HL-60 (cell line): ENCODE results near the gene KANSL1.

Experiments used
- DNase-seq, 2 experiments: peaks; one replicate each; pipeline ENCODE4 v3.0.0-alpha.2; 2010 to 2020; ENCODE audit warnings: low read depth in 1 of 2, low spot score in 1 of 2
- H3K27ac ChIP-seq: fragments of 250-450 bp; sonication (Bioruptor Pico); replicated peaks from 2 replicates; pipeline ENCODE4 v1.5.1; 2020; ENCODE audit warnings: mild to moderate bottlenecking, moderate library complexity
- H3K27me3 ChIP-seq: fragments of 250-450 bp; sonication (Bioruptor Pico); 2 replicates; pipeline ENCODE4 v1.5.1; 2021; ENCODE audit warnings: mild to moderate bottlenecking, moderate library complexity; ENCODE audit not compliant: insufficient read depth, poor library complexity, severe bottlenecking
- H3K4me3 ChIP-seq: replicated peaks from 2 replicates; pipeline ENCODE4 v1.5.1; 2011; ENCODE audit warnings: mild to moderate bottlenecking, control low read depth, low read length; ENCODE audit not compliant: insufficient read depth
- GABPA ChIP-seq: IDR thresholded peaks from 2 replicates; pipeline ENCODE4 v1.6.1; 2012; ENCODE audit warnings: low read depth
- POLR2AphosphoS5 ChIP-seq: IDR thresholded peaks from 2 replicates; pipeline ENCODE4 v1.6.1; 2012; ENCODE audit warnings: low read depth
- SPI1 ChIP-seq: IDR thresholded peaks from 2 replicates; pipeline ENCODE4 v1.6.1; 2012; ENCODE audit warnings: low read depth, mild to moderate bottlenecking, borderline replicate concordance
- TF ChIP-seq, protein P1 (sequence below): IDR thresholded peaks from one replicate; pipeline ENCODE4 v1.5.1; 2011; ENCODE audit warnings: low read length, control low read depth, inconsistent platforms; ENCODE audit not compliant: insufficient read depth
- TF ChIP-seq, protein P2 (sequence below): IDR thresholded peaks from 2 replicates; pipeline ENCODE4 v1.6.1; 2012; ENCODE audit warnings: low read depth; ENCODE audit not compliant: insufficient replicate concordance

The KANSL1 gene

DNA sequence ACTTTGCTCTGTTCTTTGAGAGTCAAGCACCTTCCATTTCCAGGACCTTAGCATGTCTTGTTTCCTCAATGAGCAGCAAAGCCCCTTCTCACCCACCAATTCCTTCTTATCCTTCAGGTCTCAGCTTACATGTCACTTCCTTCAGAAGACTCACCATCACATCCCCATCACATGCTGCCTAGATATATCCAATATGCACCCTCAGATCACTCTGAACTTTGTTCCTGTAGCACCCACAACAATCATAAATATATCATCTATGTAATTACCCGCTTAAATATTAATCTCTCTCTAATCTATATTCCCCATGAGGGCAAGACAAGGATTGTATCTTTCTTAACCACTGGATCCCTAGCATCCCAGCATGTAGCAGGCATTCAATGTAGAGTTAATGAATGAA lies 30.4 kb downstream of the KANSL1 start:
- no peak for TF ChIP-seq SPI1

DNA sequence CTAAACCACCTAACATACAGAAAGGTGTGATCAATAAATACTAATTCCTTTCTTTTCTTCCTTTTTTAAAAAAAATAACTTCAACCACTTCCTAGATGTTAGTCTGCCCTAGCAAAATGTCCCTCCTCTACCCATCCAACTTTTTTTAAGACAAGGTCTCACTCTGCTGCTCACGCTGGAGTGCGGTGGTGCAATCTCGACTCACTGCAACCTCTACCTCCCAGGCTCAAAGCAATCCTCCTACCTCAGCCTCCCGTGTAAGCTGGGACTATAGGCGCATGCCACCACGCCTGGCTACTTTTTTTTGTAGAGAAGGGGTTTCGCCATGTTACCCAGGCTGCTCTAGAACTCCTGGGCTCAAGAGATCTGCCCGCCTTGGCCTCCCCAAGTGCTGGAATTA lies 33.1 kb downstream of the KANSL1 start:
- Histone ChIP-seq H3K27me3 (no peaks in the 10 kb centered on the region), H3K4me3 (no peak overlapping the region), H3K27ac (no peak overlapping the region)
- no peak for TF ChIP-seq SPI1
- TF ChIP-seq POLR2AphosphoS5: no peak
- no peak for TF ChIP-seq GABPA
- TF ChIP-seq, protein P1, sequence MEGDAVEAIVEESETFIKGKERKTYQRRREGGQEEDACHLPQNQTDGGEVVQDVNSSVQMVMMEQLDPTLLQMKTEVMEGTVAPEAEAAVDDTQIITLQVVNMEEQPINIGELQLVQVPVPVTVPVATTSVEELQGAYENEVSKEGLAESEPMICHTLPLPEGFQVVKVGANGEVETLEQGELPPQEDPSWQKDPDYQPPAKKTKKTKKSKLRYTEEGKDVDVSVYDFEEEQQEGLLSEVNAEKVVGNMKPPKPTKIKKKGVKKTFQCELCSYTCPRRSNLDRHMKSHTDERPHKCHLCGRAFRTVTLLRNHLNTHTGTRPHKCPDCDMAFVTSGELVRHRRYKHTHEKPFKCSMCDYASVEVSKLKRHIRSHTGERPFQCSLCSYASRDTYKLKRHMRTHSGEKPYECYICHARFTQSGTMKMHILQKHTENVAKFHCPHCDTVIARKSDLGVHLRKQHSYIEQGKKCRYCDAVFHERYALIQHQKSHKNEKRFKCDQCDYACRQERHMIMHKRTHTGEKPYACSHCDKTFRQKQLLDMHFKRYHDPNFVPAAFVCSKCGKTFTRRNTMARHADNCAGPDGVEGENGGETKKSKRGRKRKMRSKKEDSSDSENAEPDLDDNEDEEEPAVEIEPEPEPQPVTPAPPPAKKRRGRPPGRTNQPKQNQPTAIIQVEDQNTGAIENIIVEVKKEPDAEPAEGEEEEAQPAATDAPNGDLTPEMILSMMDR: no peak
- TF ChIP-seq, protein P2, sequence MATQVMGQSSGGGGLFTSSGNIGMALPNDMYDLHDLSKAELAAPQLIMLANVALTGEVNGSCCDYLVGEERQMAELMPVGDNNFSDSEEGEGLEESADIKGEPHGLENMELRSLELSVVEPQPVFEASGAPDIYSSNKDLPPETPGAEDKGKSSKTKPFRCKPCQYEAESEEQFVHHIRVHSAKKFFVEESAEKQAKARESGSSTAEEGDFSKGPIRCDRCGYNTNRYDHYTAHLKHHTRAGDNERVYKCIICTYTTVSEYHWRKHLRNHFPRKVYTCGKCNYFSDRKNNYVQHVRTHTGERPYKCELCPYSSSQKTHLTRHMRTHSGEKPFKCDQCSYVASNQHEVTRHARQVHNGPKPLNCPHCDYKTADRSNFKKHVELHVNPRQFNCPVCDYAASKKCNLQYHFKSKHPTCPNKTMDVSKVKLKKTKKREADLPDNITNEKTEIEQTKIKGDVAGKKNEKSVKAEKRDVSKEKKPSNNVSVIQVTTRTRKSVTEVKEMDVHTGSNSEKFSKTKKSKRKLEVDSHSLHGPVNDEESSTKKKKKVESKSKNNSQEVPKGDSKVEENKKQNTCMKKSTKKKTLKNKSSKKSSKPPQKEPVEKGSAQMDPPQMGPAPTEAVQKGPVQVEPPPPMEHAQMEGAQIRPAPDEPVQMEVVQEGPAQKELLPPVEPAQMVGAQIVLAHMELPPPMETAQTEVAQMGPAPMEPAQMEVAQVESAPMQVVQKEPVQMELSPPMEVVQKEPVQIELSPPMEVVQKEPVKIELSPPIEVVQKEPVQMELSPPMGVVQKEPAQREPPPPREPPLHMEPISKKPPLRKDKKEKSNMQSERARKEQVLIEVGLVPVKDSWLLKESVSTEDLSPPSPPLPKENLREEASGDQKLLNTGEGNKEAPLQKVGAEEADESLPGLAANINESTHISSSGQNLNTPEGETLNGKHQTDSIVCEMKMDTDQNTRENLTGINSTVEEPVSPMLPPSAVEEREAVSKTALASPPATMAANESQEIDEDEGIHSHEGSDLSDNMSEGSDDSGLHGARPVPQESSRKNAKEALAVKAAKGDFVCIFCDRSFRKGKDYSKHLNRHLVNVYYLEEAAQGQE: no peak
- no peak for DNase-seq

More for the DNA sequence above, 30.4 kb downstream of the KANSL1 start:
- no peak for DNase-seq
- Histone ChIP-seq H3K27me3 (no peaks in the 10 kb centered on the region), H3K27ac (no peak overlapping the region), H3K4me3 (no peak overlapping the region)

DNA sequence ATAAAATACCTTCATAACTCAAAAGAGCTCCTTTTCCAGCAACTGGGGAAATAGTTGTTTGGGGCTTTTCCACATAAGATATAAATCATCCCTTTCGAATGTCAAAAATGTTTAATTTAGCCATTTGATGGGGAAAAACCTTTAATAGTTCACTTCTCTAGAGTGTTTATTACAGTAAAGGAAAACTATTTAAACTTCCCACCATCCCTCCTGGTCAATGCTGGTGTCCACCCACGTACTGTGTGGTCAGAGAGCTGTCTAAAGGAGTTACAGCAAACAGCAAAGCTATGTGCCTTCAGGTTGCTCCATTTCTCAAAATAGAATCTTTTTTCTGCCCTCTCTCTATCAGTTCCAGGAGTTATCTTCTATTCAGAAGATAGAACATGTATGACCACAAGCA lies 33.5 kb downstream of the KANSL1 start:
- no peak overlapping the region for H3K27ac ChIP-seq
- TF ChIP-seq SPI1: no peak
- TF ChIP-seq POLR2AphosphoS5: no peak
- TF ChIP-seq, protein P1: no peak
- TF ChIP-seq, protein P2: no peak
- TF ChIP-seq GABPA: no peak
- H3K4me3 ChIP-seq: no peak overlapping the region
- H3K27me3 ChIP-seq: no peaks in the 10 kb centered on the region
- no peak for DNase-seq

DNA sequence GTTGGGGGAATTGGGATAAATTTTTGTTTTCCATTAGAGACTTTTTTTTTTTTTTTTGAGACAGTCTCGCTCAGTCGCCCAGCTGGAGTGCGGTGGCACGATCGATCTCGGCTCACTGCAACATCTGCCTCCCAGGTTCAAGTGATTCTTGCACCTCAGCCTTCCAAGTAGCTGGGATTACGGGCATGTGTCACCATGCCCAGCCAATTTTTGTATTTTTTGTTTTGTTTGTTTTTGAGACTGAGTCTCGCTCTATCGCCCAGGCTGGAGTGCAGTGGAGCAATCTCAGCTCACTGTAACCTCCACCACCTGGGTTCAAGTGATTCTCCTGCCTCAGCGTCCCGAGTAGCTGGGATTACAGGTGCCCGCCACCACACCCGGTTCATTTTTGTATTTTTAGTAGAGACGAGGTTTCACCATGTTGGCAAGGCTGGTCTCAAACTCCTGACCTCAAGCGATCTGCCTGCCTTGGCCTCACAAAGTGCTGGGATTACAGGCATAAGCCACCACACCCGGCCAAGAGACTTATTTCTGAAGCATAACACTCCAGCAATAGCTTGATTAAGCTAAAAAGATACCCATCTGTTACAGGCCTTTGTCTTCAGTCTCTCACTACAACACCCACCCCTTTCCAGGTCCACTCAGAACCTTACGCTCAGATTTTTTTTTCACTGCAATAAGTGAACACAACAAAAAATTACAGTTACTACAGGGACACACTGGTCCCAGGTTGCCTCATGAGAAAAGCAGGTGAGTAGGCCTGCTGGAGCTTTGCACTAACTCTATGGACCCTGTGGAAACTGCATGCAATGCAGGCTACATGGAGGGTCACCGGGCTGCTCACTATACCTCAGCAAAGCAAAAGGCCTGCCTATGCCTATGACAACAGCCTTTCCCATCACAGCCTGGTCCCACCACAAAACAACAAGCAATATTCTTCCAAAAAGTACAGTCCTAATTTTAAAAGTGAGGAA lies 34.6 kb downstream of the KANSL1 start:
- no peak for DNase-seq
- TF ChIP-seq GABPA (no peak), POLR2AphosphoS5 (no peak), SPI1 (no peak)
- TF ChIP-seq, protein P2: no peak
- TF ChIP-seq, protein P1: no peak
- Histone ChIP-seq H3K4me3 (no peak overlapping the region), H3K27me3 (no peaks in the 10 kb centered on the region), H3K27ac (no peak overlapping the region)
